ENCODE data around the gene RPLP1. TPM values are rescaled to one million over a fixed set of nuclear protein-coding genes. Genes with fewer than 3 reads are reported as not detected.

The RPLP1 gene
- polyA plus RNA-seq, 1 of the 3 experiments (the other 2 are of a cell fraction): 1,792 TPM

GRCh38 chr15:69504352-69505040 lies 51.9 kb downstream of the RPLP1 start (continued):
- TF ChIP-seq CTCF (IDR thresholded peaks at IDR 0.05): no peak
- TF ChIP-seq TAF1 (IDR thresholded peaks at IDR 0.05; ENCODE audit: borderline replicate concordance, low read depth, low read length): no peak
- no peak for TF ChIP-seq PBX3 (IDR thresholded peaks at IDR 0.05)

Small RNA genes lying within 50 kb of the gene (small RNA-seq; reads per million reads assigned to genes)
- 0 reads per million in 7 experiments for gene RF00012

Other genes with a start within 250 kb of the RPLP1 start
- 3.9 and 4.3 TPM in 2 replicates for gene PAQR5, start 153.9 kb upstream of the RPLP1 start, polyA plus RNA-seq (2012; rRNA removed)
- gene KIF23, start 38.5 kb upstream of the RPLP1 start, polyA plus RNA-seq (2012; rRNA removed): 23.3 and 25.8 TPM in 2 replicates